B cell (primary cell): ENCODE results near the gene FNDC7.

Source experiments
- CTCF ChIP-seq: fragments of 200-600 bp; IDR thresholded peaks from one replicate; pipeline ENCODE4 v1.8.0; 2022; ENCODE audit warnings: antibody characterized with exemption, mild to moderate bottlenecking
- EZH2 ChIP-seq: IDR thresholded peaks from 2 replicates; pipeline ENCODE4 v1.6.1; 2012; ENCODE audit warnings: borderline replicate concordance, low read depth, mild to moderate bottlenecking, moderate library complexity, low read length; ENCODE audit not compliant: insufficient read depth, poor library complexity, severe bottlenecking

GRCh38 chr1:108745980-108746381 lies 33.3 kb downstream of the FNDC7 start:
- no peak for TF ChIP-seq CTCF
- TF ChIP-seq EZH2: no peak
